Peyer's patch (tissue), 4 donors: ENCODE data around the gene OST4.

ENCODE experiments used
- CTCF ChIP-seq, 6 experiments: fragments of 450-650 bp in 4 of 6; fragments of 200-600 bp in 2 of 6; sonication (generic) in 1 of 6; IDR thresholded peaks; one replicate each; pipeline ENCODE4 v1.5.1; 2017 to 2019; ENCODE audit warnings: antibody characterized with exemption in 6 of 6, mild to moderate bottlenecking in 3 of 6, moderate library complexity in 1 of 6
- POLR2A ChIP-seq, 2 donors: fragments of 450-650 bp; IDR thresholded peaks; one replicate each; pipeline ENCODE4 v1.5.1; 2017; ENCODE audit warnings: antibody characterized with exemption in 2 of 2, mild to moderate bottlenecking in 2 of 2, moderate library complexity in 2 of 2

GRCh38 chr2:27115519-27115918, 44.1 kb upstream of the OST4 start:
- no peak for TF ChIP-seq CTCF (IDR thresholded peaks at IDR 0.05)
- no peak for TF ChIP-seq POLR2A (IDR thresholded peaks at IDR 0.05)
